ENCODE results near the gene CORO2B.

The CORO2B gene

DNA sequence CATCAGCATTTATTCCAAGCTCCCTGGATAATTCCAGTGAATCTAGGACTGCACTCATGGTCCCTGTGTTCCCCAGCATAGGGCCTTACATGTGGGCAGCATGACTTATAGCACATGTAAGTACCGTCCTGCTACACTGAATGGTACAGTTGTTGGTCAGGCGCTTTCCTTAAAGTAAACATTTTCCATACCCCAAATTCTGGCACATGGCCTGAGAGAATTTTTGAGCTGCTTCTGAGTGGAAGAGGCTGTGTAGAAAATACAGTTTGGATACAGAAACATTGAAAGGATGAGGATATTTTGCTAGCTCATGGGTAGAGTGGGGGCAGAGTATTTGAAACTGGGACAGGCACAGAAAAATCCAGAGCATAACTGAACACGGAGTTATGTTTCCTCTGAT is 27.6 kb downstream of the CORO2B start:
- no peak for ATAC-seq
- TF ChIP-seq BACH2 (CRISPR knock-in tag; IDR thresholded peaks at IDR 0.05; ENCODE audit: borderline replicate concordance) (no peak), PPARA (CRISPR knock-in tag; IDR thresholded peaks at IDR 0.05; ENCODE audit: borderline replicate concordance) (no peak), ZC3H10 (CRISPR knock-in tag; IDR thresholded peaks at IDR 0.05) (no peak), ZNF565 (CRISPR knock-in tag; conservative IDR thresholded peaks at IDR 0.05; ENCODE audit: low read depth) (no peak), OSR1 (CRISPR knock-in tag; IDR thresholded peaks at IDR 0.05) (no peak), GLIS3 (CRISPR knock-in tag; IDR thresholded peaks at IDR 0.05) (no peak), ZFP30 (CRISPR knock-in tag; IDR thresholded peaks at IDR 0.05) (no peak), TOX (CRISPR knock-in tag; IDR thresholded peaks at IDR 0.05; ENCODE audit: borderline replicate concordance) (no peak), TSHZ2 (CRISPR knock-in tag; IDR thresholded peaks at IDR 0.05) (no peak), ZFP3 (CRISPR knock-in tag; IDR thresholded peaks at IDR 0.05) (no peak), ZNF70 (CRISPR knock-in tag; IDR thresholded peaks at IDR 0.05) (no peak), SNAI2 (CRISPR knock-in tag; IDR thresholded peaks at IDR 0.05) (no peak)
- TF ChIP-seq, protein P1, sequence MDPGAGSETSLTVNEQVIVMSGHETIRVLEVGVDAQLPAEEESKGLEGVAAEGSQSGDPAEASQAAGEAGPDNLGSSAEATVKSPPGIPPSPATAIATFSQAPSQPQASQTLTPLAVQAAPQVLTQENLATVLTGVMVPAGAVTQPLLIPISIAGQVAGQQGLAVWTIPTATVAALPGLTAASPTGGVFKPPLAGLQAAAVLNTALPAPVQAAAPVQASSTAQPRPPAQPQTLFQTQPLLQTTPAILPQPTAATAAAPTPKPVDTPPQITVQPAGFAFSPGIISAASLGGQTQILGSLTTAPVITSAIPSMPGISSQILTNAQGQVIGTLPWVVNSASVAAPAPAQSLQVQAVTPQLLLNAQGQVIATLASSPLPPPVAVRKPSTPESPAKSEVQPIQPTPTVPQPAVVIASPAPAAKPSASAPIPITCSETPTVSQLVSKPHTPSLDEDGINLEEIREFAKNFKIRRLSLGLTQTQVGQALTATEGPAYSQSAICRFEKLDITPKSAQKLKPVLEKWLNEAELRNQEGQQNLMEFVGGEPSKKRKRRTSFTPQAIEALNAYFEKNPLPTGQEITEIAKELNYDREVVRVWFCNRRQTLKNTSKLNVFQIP (CRISPR knock-in tag; IDR thresholded peaks at IDR 0.05; ENCODE audit: borderline replicate concordance, low read depth), result no peak
- TF ChIP-seq, protein P2, sequence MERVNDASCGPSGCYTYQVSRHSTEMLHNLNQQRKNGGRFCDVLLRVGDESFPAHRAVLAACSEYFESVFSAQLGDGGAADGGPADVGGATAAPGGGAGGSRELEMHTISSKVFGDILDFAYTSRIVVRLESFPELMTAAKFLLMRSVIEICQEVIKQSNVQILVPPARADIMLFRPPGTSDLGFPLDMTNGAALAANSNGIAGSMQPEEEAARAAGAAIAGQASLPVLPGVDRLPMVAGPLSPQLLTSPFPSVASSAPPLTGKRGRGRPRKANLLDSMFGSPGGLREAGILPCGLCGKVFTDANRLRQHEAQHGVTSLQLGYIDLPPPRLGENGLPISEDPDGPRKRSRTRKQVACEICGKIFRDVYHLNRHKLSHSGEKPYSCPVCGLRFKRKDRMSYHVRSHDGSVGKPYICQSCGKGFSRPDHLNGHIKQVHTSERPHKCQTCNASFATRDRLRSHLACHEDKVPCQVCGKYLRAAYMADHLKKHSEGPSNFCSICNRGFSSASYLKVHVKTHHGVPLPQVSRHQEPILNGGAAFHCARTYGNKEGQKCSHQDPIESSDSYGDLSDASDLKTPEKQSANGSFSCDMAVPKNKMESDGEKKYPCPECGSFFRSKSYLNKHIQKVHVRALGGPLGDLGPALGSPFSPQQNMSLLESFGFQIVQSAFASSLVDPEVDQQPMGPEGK (CRISPR knock-in tag; IDR thresholded peaks at IDR 0.05; ENCODE audit: borderline replicate concordance), result no peak

- no peak for ATAC-seq
- no peak for TF ChIP-seq GLIS3 (CRISPR knock-in tag; IDR thresholded peaks at IDR 0.05)
- TF ChIP-seq ZFP30 (CRISPR knock-in tag; IDR thresholded peaks at IDR 0.05), result no peak
- TF ChIP-seq TOX (CRISPR knock-in tag; IDR thresholded peaks at IDR 0.05; ENCODE audit: borderline replicate concordance), result no peak
- TF ChIP-seq CSRNP3 (CRISPR knock-in tag; IDR thresholded peaks at IDR 0.05), result no peak
- TF ChIP-seq ZNF8 (CRISPR knock-in tag; IDR thresholded peaks at IDR 0.05), result no peak
- TF ChIP-seq ARNTL (CRISPR knock-in tag; IDR thresholded peaks at IDR 0.05; ENCODE audit: borderline replicate concordance, low read depth), result no peak
Observed at GRCh38 chr15:68608206-68608843, 29.5 kb downstream of the CORO2B start.

DNA sequence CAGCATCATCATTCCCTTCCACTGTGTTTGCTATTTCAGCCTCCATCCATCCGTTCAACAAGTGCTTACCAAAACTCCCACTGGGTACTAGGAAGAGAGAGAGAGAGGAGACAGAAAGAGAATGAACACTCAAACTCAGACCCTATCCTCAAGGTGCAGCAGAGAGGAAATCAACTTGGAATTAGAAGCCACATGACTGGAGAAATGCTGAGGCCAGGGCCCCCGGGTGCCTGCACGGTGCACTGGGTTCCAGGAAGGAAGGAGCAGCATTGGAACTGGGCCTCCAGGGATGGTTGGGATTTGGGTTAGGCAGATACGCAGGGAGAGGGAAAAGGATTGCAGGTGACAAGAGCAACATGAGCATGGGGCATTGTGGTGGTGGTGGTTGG is 30.0 kb downstream of the CORO2B start:
- ATAC-seq, result no peak
- TF ChIP-seq ZFP30 (CRISPR knock-in tag; IDR thresholded peaks at IDR 0.05) (no peak), ZC3H10 (CRISPR knock-in tag; IDR thresholded peaks at IDR 0.05) (no peak), BACH2 (CRISPR knock-in tag; IDR thresholded peaks at IDR 0.05; ENCODE audit: borderline replicate concordance) (no peak), ARNTL (CRISPR knock-in tag; IDR thresholded peaks at IDR 0.05; ENCODE audit: borderline replicate concordance, low read depth) (no peak), OSR1 (CRISPR knock-in tag; IDR thresholded peaks at IDR 0.05) (no peak), ESRRG (CRISPR knock-in tag; IDR thresholded peaks at IDR 0.05) (no peak), ISL1 (CRISPR knock-in tag; IDR thresholded peaks at IDR 0.05) (no peak), TOX (CRISPR knock-in tag; IDR thresholded peaks at IDR 0.05; ENCODE audit: borderline replicate concordance) (no peak), ZNF8 (CRISPR knock-in tag; IDR thresholded peaks at IDR 0.05) (no peak), ZNF70 (CRISPR knock-in tag; IDR thresholded peaks at IDR 0.05) (no peak), CSDC2 (CRISPR knock-in tag; IDR thresholded peaks at IDR 0.05) (no peak), ZNF565 (CRISPR knock-in tag; conservative IDR thresholded peaks at IDR 0.05; ENCODE audit: low read depth) (no peak), GLIS3 (CRISPR knock-in tag; IDR thresholded peaks at IDR 0.05) (no peak), TCF4 (CRISPR knock-in tag; IDR thresholded peaks at IDR 0.05; ENCODE audit: borderline replicate concordance) (no peak), RARB (CRISPR knock-in tag; IDR thresholded peaks at IDR 0.05) (no peak)
- TF ChIP-seq, protein P1 (CRISPR knock-in tag; IDR thresholded peaks at IDR 0.05; ENCODE audit: borderline replicate concordance, low read depth), result no peak
- TF ChIP-seq, protein P3, sequence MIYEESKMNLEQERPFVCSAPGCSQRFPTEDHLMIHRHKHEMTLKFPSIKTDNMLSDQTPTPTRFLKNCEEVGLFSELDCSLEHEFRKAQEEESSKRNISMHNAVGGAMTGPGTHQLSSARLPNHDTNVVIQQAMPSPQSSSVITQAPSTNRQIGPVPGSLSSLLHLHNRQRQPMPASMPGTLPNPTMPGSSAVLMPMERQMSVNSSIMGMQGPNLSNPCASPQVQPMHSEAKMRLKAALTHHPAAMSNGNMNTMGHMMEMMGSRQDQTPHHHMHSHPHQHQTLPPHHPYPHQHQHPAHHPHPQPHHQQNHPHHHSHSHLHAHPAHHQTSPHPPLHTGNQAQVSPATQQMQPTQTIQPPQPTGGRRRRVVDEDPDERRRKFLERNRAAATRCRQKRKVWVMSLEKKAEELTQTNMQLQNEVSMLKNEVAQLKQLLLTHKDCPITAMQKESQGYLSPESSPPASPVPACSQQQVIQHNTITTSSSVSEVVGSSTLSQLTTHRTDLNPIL (CRISPR knock-in tag; IDR thresholded peaks at IDR 0.05; ENCODE audit: low read depth), result no peak
- TF ChIP-seq, protein P2 (CRISPR knock-in tag; IDR thresholded peaks at IDR 0.05; ENCODE audit: borderline replicate concordance), result no peak

All from SK-N-SH treated with all-trans-retinoic acid at 6 μM for 48 hours (cell line).